Measurements from ENCODE around the gene IPMK. TPM values are rescaled to one million over a fixed set of nuclear protein-coding genes. Genes with fewer than 3 reads are reported as not detected.
A peak's percentile ranks its signal among the peaks of the same experiment; 100 is the strongest.

The IPMK gene
- total RNA-seq, 3 donors from 2014 or later (not counting 1 experiment from before 2014, with no cell fraction given), result 4.4 to 5.7 (median 4.6) TPM

DNA sequence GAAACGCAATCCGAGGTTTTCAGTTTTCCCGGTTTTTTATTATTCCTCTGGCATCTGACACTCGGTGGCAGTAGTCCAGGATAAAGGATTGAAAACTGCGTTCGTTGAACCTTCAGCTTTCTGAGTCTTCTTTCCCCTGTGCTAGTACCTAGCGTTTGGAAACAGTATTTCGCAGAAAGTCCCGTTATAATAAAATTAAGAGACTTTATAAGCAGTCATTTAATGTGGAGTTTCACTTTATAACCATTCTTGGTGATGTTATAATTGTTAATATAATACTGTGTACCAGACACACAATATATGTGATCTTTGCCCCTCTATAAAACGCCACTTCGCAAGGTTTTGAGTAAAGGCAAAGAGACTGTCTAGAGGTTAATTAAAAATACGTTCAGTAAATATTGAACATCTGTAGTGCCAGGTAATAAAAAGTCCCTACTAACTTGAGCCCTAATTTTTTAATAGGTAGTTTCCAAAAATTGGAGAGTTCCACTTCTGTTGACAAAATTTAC, 2.1 kb upstream of the IPMK start:
- peak overlapping the region; percentile 96 to 99 for H3K27ac Mint-ChIP-seq
- peaks cover 46 to 47% of the 10 kb centered on the region in 2 donors for H3K4me1 Mint-ChIP-seq
- Histone ChIP-seq H3K4me3 (ENCODE audit: low read length) (peak overlapping the region; percentile 68), H3K27ac (ENCODE audit: low read length) (peak overlapping the region; percentile 90), H3K9me3 (ENCODE audit: control insufficient read depth, insufficient read depth, low read length) (no peaks in the 10 kb centered on the region), H3K27me3 (ENCODE audit: control insufficient read depth, insufficient read depth, low read length) (no peaks in the 10 kb centered on the region), H3K36me3 (ENCODE audit: control insufficient read depth, insufficient read depth, low read length) (no peaks in the 10 kb centered on the region), H3K4me1 (ENCODE audit: control insufficient read depth, insufficient read depth, low read length) (peaks cover 21% of the 10 kb centered on the region)
- H3K4me3 Mint-ChIP-seq, result peak overlapping the region; percentile 96
- no peak for DNase-seq
- H3K36me3 Mint-ChIP-seq, result no peaks in the 10 kb centered on the region
- no peaks in the 10 kb centered on the region for H3K27me3 Mint-ChIP-seq (ENCODE audit: low read depth in 2 of 2)
- no peak for TF ChIP-seq CTCF (IDR thresholded peaks at IDR 0.05)
- intact Hi-C loops (cut with micrococcal nuclease), result loop anchor here (5.0 to 10.0 kb wide), 2 partner anchors 65 to 1637 kb away; partner anchors contain the start of genes CCDC6 and UBE2D1
- H3K9me3 Mint-ChIP-seq, result no peaks in the 10 kb centered on the region
- WGBS (ENCODE audit: insufficient coverage), result 5% methylated on average over 6 of the region's 12 CpGs
- no peak for ATAC-seq

- no peak for TF ChIP-seq CTCF (IDR thresholded peaks at IDR 0.05)
- Mint-ChIP-seq H3K27ac (peak within 1 kb of the TSS; percentile 96 to 99), H3K36me3 (no peaks in the 10 kb centered on the region), H3K27me3 (ENCODE audit: low read depth in 2 of 2) (no peaks in the 10 kb centered on the region), H3K9me3 (no peaks in the 10 kb centered on the region), H3K4me3 (peak within 1 kb of the TSS; percentile 96), H3K4me1 (peaks cover 50 to 52% of the 10 kb centered on the region in 2 donors)
- peak within 1 kb of the TSS; percentile 90 for H3K27ac ChIP-seq (ENCODE audit: low read length)
- DNase-seq (peak; percentile 82 to 100), ATAC-seq (peak; percentile 54 to 71 (median 69))
- under 1% methylated on average over 65 of the region's 66 CpGs for WGBS (ENCODE audit: insufficient coverage)
- H3K4me3 ChIP-seq (ENCODE audit: low read length), result peak within 1 kb of the TSS; percentile 68
- peaks cover 21% of the 10 kb centered on the region for H3K4me1 ChIP-seq (ENCODE audit: control insufficient read depth, insufficient read depth, low read length)
- H3K36me3 ChIP-seq (ENCODE audit: control insufficient read depth, insufficient read depth, low read length), result no peaks in the 10 kb centered on the region
- H3K27me3 ChIP-seq (ENCODE audit: control insufficient read depth, insufficient read depth, low read length), result no peaks in the 10 kb centered on the region
- intact Hi-C loops (cut with micrococcal nuclease), result loop anchor here (1.0 to 10.0 kb wide), 3 partner anchors 66 to 1638 kb away; partner anchors contain the start of genes CCDC6, TFAM and UBE2D1
- H3K9me3 ChIP-seq (ENCODE audit: control insufficient read depth, insufficient read depth, low read length), result no peaks in the 10 kb centered on the region
Measured at GRCh38 chr10:58268946-58269781, 1.5 kb upstream of the IPMK start, which contains the start of gene CISD1. Gene CISD1 (plus strand): TSS chr10:58269162. CDS start chr10:58269274, 112 bp downstream.

DNA sequence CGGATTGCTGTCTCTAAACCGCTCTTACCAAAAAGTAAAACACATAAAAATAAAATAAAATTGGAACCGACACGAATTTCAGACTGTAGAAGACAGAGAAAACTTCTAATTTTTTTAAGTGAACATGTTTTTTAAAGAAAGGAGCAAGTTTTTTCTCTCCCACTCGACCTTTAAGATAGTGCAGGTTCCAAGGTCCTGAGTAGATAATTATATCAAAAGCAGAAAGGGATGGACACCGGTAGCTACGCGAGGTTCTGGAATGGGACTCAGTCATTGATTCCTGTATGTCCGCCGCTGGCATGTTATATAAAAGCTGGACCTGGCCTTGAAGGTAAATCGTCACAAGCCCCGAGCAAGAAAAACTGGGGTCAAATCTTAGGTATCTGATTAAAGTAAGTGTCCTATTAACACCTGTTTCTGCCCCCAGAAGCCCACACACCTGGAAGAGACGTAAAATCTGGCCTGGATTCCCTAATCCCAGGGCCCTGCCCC, 806 bp upstream of the IPMK start:
- TF ChIP-seq CTCF (IDR thresholded peaks at IDR 0.05), result no peak
- peak overlapping the region; percentile 68 for H3K4me3 ChIP-seq (ENCODE audit: low read length)
- H3K27ac ChIP-seq (ENCODE audit: low read length), result peak overlapping the region; percentile 90
- Mint-ChIP-seq H3K4me1 (peaks cover 50% of the 10 kb centered on the region in 2 donors), H3K36me3 (no peaks in the 10 kb centered on the region), H3K4me3 (peak overlapping the region; percentile 96), H3K27ac (peak overlapping the region; percentile 96 to 99), H3K27me3 (ENCODE audit: low read depth in 2 of 2) (no peaks in the 10 kb centered on the region), H3K9me3 (no peaks in the 10 kb centered on the region)
- H3K27me3 ChIP-seq (ENCODE audit: control insufficient read depth, insufficient read depth, low read length), result no peaks in the 10 kb centered on the region
- no peaks in the 10 kb centered on the region for H3K36me3 ChIP-seq (ENCODE audit: control insufficient read depth, insufficient read depth, low read length)
- DNase-seq, result no peak
- no peaks in the 10 kb centered on the region for H3K9me3 ChIP-seq (ENCODE audit: control insufficient read depth, insufficient read depth, low read length)
- H3K4me1 ChIP-seq (ENCODE audit: control insufficient read depth, insufficient read depth, low read length), result peaks cover 21% of the 10 kb centered on the region
- ATAC-seq, result no peak
- WGBS (ENCODE audit: insufficient coverage), result 2% methylated on average over 11 of the region's 13 CpGs
- intact Hi-C loops (cut with micrococcal nuclease), result loop anchor here (1.0 to 10.0 kb wide), 3 partner anchors 66 to 1639 kb away; partner anchors contain the start of genes CCDC6, TFAM and UBE2D1

Data from natural killer cell (primary cell).